Neural cell (in vitro differentiated cells): ENCODE measurements around the gene SPEG.

Experiments used
- CTCF ChIP-seq: fragments of 450-650 bp; IDR thresholded peaks from 2 replicates; pipeline ENCODE4 v1.5.1; 2014; ENCODE audit warnings: antibody characterized with exemption, mild to moderate bottlenecking, moderate library complexity; ENCODE audit not compliant: poor library complexity, severe bottlenecking
- EP300 ChIP-seq: fragments of 450-650 bp; conservative IDR thresholded peaks from 2 replicates; pipeline ENCODE4 v1.6.1; 2014; ENCODE audit warnings: antibody characterized with exemption, mild to moderate bottlenecking, moderate library complexity; ENCODE audit not compliant: poor library complexity, severe bottlenecking
- EZH2 ChIP-seq: fragments of 200-600, 300-800 bp; shearing (Covaris generic), sonication (generic); IDR thresholded peaks from 2 replicates; pipeline ENCODE4 v1.6.1; 2014; ENCODE audit warnings: antibody characterized with exemption, low read length, borderline replicate concordance, mild to moderate bottlenecking; ENCODE audit not compliant: insufficient read depth, poor library complexity, severe bottlenecking
- POLR2AphosphoS5 ChIP-seq: IDR thresholded peaks from 2 replicates; pipeline ENCODE4 v1.6.1; 2012
- TAF1 ChIP-seq: IDR thresholded peaks from 2 replicates; pipeline ENCODE4 v1.6.1; 2012; ENCODE audit warnings: low read depth

- TF ChIP-seq EP300, result no peak
- no peak for TF ChIP-seq CTCF
- no peak for TF ChIP-seq POLR2AphosphoS5
- no peak for TF ChIP-seq EZH2
- TF ChIP-seq TAF1, result no peak
Observed at GRCh38 chr2:219458996-219459395, 24.4 kb downstream of the SPEG start.
